Measurements from ENCODE around the gene DNAH2. TPM values are rescaled to one million over a fixed set of nuclear protein-coding genes. Genes with fewer than 3 reads are reported as not detected.

The DNAH2 gene
- total RNA-seq, 1 experiment from 2014 or later, result 0.17 TPM

- H3K4me3 Mint-ChIP-seq, result no peak overlapping the region
- ChIA-PET POLR2A (no interaction called here), CTCF (interaction anchor here (1.4 kb wide), 1 partner anchor 37 kb away, joined by 8 read pairs; no protein-coding TSS in a partner anchor)
- ATAC-seq (no peak), DNase-seq (ENCODE audit: low spot score) (no peak)
- H3K9me3 Mint-ChIP-seq, result no peaks in the 10 kb centered on the region
- no peak overlapping the region for H3K27ac Mint-ChIP-seq
- no peaks in the 10 kb centered on the region for H3K4me1 Mint-ChIP-seq
- H3K36me3 Mint-ChIP-seq, result no peaks in the 10 kb centered on the region
- TF ChIP-seq ZNF121 (CRISPR knock-in tag; IDR thresholded peaks at IDR 0.05) (no peak), KAT7 (CRISPR knock-in tag; IDR thresholded peaks at IDR 0.05; ENCODE audit: borderline replicate concordance) (no peak), ZNF671 (CRISPR knock-in tag; IDR thresholded peaks at IDR 0.05) (no peak), ELF4 (CRISPR knock-in tag; IDR thresholded peaks at IDR 0.05; ENCODE audit: low read depth) (no peak), GTF2I (CRISPR knock-in tag; conservative IDR thresholded peaks at IDR 0.05) (no peak)
- H3K27me3 Mint-ChIP-seq (ENCODE audit: low read depth), result peaks cover 5% of the 10 kb centered on the region; the same call in 1 of the 2 replicates
Observed at GRCh38 chr17:7780736-7781135, 63.2 kb downstream of the DNAH2 start.

DNA sequence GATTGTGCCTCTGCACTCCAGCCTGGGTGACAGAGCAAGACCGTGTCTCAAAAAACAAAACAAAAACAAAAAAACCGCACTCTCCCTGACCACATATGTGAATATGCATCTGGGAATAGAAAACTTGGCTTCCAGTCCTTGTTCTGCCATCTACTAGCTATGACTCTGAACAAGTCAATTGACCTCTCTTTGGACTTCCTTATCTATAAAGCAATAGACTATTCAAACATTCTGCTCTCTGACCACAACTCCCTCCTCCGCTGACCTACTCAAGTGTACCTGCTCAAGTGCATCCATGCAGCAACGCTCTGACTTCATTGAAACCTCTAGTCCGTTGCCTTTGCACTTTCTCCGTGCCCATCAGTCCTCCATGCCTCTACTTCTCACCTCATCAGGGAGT is 63.9 kb downstream of the DNAH2 start:
- Mint-ChIP-seq H3K27ac (no peak overlapping the region), H3K36me3 (no peaks in the 10 kb centered on the region), H3K27me3 (ENCODE audit: low read depth) (peaks cover 5% of the 10 kb centered on the region; the same call in 1 of the 2 replicates), H3K9me3 (no peaks in the 10 kb centered on the region), H3K4me1 (no peaks in the 10 kb centered on the region), H3K4me3 (no peak overlapping the region)
- ATAC-seq (no peak), DNase-seq (ENCODE audit: low spot score) (no peak)
- TF ChIP-seq, protein P1, sequence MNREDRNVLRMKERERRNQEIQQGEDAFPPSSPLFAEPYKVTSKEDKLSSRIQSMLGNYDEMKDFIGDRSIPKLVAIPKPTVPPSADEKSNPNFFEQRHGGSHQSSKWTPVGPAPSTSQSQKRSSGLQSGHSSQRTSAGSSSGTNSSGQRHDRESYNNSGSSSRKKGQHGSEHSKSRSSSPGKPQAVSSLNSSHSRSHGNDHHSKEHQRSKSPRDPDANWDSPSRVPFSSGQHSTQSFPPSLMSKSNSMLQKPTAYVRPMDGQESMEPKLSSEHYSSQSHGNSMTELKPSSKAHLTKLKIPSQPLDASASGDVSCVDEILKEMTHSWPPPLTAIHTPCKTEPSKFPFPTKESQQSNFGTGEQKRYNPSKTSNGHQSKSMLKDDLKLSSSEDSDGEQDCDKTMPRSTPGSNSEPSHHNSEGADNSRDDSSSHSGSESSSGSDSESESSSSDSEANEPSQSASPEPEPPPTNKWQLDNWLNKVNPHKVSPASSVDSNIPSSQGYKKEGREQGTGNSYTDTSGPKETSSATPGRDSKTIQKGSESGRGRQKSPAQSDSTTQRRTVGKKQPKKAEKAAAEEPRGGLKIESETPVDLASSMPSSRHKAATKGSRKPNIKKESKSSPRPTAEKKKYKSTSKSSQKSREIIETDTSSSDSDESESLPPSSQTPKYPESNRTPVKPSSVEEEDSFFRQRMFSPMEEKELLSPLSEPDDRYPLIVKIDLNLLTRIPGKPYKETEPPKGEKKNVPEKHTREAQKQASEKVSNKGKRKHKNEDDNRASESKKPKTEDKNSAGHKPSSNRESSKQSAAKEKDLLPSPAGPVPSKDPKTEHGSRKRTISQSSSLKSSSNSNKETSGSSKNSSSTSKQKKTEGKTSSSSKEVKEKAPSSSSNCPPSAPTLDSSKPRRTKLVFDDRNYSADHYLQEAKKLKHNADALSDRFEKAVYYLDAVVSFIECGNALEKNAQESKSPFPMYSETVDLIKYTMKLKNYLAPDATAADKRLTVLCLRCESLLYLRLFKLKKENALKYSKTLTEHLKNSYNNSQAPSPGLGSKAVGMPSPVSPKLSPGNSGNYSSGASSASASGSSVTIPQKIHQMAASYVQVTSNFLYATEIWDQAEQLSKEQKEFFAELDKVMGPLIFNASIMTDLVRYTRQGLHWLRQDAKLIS (CRISPR knock-in tag; IDR thresholded peaks at IDR 0.05; ENCODE audit: borderline replicate concordance), result no peak
- TF ChIP-seq ZNF317 (CRISPR knock-in tag; IDR thresholded peaks at IDR 0.05; ENCODE audit: borderline replicate concordance, low read depth), result no peak
- TF ChIP-seq MXD4 (CRISPR knock-in tag; IDR thresholded peaks at IDR 0.05; ENCODE audit: borderline replicate concordance), result no peak
- no peak for TF ChIP-seq PRRX2 (CRISPR knock-in tag; IDR thresholded peaks at IDR 0.05)
- no peak for TF ChIP-seq ZNF281 (CRISPR knock-in tag; IDR thresholded peaks at IDR 0.05)
- TF ChIP-seq ELF4 (CRISPR knock-in tag; IDR thresholded peaks at IDR 0.05; ENCODE audit: low read depth), result no peak
- TF ChIP-seq CBFB (CRISPR knock-in tag; IDR thresholded peaks at IDR 0.05; ENCODE audit: low read depth), result no peak
- TF ChIP-seq PRDM15 (CRISPR knock-in tag; IDR thresholded peaks at IDR 0.05), result no peak
- no peak for TF ChIP-seq ZNF671 (CRISPR knock-in tag; IDR thresholded peaks at IDR 0.05)
- no peak for TF ChIP-seq GRHL2 (CRISPR knock-in tag; IDR thresholded peaks at IDR 0.05; ENCODE audit: insufficient replicate concordance, severe bottlenecking)
- no peak for TF ChIP-seq RELA (CRISPR knock-in tag; IDR thresholded peaks at IDR 0.05; ENCODE audit: borderline replicate concordance)
- no peak for TF ChIP-seq E2F1 (CRISPR knock-in tag; IDR thresholded peaks at IDR 0.05)
- TF ChIP-seq HMGA2 (CRISPR knock-in tag; IDR thresholded peaks at IDR 0.05), result no peak
- no peak for TF ChIP-seq ZSCAN18 (CRISPR knock-in tag; IDR thresholded peaks at IDR 0.05)
- TF ChIP-seq FOXK1 (CRISPR knock-in tag; IDR thresholded peaks at IDR 0.05), result no peak
- TF ChIP-seq NR3C1 (CRISPR knock-in tag; conservative IDR thresholded peaks at IDR 0.05; ENCODE audit: low read depth), result no peak
- POLR2A ChIA-PET, result no interaction called here
- CTCF ChIA-PET, result interaction anchor here (1.8 kb wide), 1 partner anchor 38 kb away, joined by 9 read pairs; no protein-coding TSS in a partner anchor
